ENCODE results near the gene NAT8.
"Not testable (repeated sequence)": the region's sequence is repeated elsewhere in the genome, so short reads cannot be mapped to it uniquely, and the experiment has no call there.

NAT8 gene

GRCh38 chr2:73636977-73637376, 5.2 kb downstream of the NAT8 start:
- DNase-seq (ENCODE audit: low read depth): not testable (repeated sequence)

DNA sequence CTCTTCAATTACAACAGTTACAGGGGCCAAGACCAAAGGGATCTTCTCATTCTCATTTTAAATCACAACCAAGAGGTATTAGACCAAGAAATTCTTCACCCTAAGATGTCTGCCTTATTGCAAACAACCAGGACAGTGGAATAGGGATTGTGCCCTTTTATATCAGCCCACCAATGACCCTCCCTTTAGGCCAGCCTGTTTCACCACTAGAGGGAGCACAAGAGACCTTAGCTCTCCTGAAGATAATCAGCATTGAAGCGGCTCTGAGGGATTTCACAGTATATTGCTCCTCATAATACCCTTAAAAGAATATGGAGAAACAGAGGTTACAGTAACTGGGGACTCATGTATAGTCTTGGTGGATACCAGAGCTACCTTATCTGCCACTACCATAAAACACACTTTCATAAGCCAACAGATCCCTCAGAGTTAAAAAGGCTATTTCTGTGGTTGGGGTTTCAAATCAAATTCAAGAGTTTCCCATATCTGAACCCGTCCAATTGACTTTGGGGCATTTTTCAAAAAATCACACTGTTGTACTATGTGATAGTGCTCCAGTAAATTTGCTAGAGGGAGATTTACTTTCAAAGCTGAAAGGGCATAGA, 11.5 kb downstream of the NAT8 start:
- DNase-seq (ENCODE audit: low read depth): not testable (repeated sequence)

- DNase-seq (ENCODE audit: low read depth): not testable (repeated sequence)
Measured at GRCh38 chr2:73628493-73628892, 13.7 kb downstream of the NAT8 start.

DNA sequence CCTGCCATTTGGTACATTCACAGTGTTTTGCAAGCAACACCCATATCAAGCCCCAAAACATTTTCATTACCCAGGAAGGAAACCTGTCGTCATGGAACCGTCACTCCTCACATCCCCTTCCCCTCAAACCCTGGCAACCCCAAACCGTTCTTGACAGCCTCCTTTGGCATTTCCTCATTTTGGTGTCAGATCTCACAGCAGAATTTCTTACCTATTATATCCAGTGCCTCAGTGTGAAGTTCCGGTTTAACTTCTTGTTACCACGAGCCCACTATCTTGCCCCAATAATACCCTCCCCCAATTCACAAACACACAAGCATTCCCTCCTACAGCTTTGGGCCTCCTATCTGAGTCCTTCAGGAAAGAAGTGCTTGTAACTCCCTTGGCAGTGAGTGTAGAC, 16.0 kb downstream of the NAT8 start:
- DNase-seq (ENCODE audit: low read depth): not testable (repeated sequence)

DNA sequence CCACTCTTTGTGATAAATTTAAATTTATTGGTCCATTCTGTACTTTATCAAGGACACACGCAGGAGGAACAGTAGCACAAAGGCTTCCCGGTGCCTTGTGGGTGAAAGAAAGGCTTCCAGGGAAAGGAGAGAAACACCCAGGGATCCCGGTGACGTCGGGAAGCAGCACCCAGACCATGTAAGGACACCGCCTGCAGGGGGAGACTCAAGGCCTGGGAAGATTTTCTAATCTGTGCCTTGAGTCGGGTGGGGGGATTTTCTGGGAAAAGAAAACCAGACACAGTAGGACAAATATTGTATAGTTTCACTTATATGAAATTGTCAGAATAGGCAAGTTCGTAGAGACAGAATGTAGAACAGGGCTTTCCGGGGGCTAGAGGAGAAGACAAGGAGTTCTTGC, 17.6 kb downstream of the NAT8 start:
- not testable (repeated sequence) for DNase-seq (ENCODE audit: low read depth)

GRCh38 chr2:73624036-73624435, 18.2 kb downstream of the NAT8 start:
- DNase-seq (ENCODE audit: low read depth): not testable (repeated sequence)

DNA sequence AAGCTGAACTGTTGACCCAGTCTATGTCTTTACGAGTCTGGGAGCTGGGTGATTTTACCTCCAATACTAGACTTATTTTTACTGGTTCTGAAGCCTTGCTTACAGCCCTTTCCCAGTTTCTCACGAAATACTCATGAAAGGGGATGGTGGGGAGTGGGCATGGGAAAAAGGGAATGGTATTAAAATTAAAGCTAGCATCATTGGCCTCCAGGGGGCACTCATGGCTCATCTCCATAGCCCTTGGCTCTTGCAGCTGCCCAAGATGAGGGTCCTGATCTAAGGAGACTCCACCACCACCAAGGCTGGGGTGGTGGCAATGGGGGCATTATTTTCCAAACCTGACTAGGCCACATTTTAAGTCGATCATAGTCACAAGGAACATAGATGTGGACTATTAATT, 22.3 kb downstream of the NAT8 start:
- not testable (repeated sequence) for DNase-seq (ENCODE audit: low read depth)

- DNase-seq (ENCODE audit: low read depth): no peak
Measured at GRCh38 chr2:73614997-73615396, 27.2 kb downstream of the NAT8 start.

- no peak for DNase-seq (ENCODE audit: low read depth)
Measured at GRCh38 chr2:73614105-73614504, 28.1 kb downstream of the NAT8 start.

DNA sequence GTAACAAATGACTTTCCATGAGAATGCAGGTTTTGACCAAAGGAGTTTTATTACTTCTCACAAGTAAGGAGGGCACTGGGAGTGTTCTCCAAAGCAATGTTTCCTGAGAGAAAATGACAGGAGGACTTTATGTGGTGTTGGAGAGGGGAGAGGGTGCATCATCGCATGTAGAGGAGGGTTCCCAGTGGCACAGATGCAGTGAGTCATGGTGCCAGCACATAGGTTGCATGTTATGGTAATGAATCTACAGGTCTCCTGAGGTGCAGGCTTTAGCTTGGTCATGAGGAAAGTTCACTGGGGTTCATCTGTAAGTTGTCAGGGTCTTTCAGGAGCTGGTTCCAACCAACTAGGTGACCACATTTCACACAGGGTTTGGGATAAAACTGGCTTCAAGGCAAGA, 30.4 kb downstream of the NAT8 start:
- DNase-seq (ENCODE audit: low read depth): no peak

DNA sequence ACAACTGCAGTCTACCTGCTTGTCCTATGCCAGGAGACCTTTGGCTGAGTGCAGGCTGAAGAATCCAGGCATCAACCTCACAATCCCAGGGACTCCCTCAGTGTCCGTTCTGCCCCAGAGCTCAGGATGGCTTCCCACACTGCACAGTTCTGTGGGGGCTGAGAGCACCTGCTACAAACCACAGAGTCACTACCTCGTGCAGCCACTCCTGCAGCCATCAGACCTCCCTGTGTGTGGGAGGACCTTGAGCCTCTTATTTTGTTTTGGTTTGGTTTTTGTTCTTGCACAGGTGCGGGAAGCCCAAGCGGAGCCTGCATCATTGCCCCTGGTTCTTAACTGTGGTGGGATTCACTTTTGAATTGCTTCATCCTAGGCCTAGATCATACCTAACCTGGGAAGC, 31.0 kb downstream of the NAT8 start:
- DNase-seq (ENCODE audit: low read depth): no peak

GRCh38 chr2:73610111-73610510, 32.1 kb downstream of the NAT8 start:
- DNase-seq (ENCODE audit: low read depth): no peak

GRCh38 chr2:73604589-73604988, 37.6 kb downstream of the NAT8 start:
- not testable (repeated sequence) for DNase-seq (ENCODE audit: low read depth)

DNA sequence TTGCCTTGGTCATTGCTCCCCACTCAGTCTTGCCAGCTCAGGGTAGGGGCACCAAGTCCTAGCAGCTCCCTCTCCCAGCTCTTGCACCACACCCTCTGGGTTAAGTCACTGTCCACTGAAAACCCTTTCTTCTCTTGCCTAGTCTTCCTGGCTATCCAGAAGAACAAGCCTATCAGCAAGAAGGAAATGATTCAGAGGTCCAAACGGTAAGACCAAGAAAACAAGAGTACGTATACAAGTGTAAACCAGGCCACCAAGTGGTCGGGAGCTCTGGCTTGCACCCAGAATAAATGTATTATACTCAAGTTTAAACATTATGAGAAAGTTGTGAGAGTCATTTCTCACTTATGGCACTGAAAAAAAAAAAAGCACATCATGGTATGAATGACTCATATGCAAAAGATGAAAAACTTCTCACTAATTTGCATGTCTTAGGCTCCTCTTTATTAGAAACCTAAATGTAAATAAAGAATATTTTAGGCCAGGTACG, 39.1 kb downstream of the NAT8 start:
- not testable (repeated sequence) for DNase-seq (ENCODE audit: low read depth)

DNA sequence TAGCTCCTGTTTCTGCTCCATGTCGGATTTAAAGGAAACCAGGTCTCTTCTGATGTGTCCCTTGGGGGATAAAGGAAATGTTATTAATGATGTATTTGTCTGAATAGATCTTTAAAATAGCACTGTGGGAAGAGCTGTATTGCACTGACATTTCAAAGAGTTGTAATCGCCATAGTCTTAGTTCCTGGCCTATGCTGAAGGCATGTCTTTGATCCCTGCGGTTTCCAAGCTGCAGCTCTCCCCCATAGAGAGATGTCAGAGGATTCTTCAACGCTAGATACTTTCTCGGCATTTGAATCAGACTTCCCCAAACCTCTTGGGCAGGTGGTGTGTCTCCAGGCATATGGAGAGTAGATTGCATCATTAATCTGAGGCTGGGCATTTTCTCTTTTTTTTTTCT, 40.4 kb downstream of the NAT8 start:
- no peak for DNase-seq (ENCODE audit: low read depth)

- no peak for DNase-seq (ENCODE audit: low read depth)
Measured at GRCh38 chr2:73594251-73594650, 48.0 kb downstream of the NAT8 start.

GRCh38 chr2:73593680-73594079, 48.5 kb downstream of the NAT8 start:
- no peak for DNase-seq (ENCODE audit: low read depth)

Data from stimulated activated CD8-positive, alpha-beta memory T cell treated with anti-CD3 and anti-CD28 coated beads, Interleukin-12 subunit alpha, Interleukin-12 subunit beta, amount 100 ng/mL, for 4 hours (primary cell).